Measurements from ENCODE around the gene SOCS3. TPM values are rescaled to one million over a fixed set of nuclear protein-coding genes. Genes with fewer than 3 reads are reported as not detected.

The SOCS3 gene
- total RNA-seq, 1 donor from 2014 or later = 5.4 TPM

- Mint-ChIP-seq H3K27ac (no peak overlapping the region), H3K27me3 (no peaks in the 10 kb centered on the region), H3K9me3 (ENCODE audit: low read depth) (no peaks in the 10 kb centered on the region), H3K4me3 (ENCODE audit: low read depth) (no peak overlapping the region), H3K4me1 (ENCODE audit: low read depth) (peaks cover 9% of the 10 kb centered on the region), H3K36me3 (ENCODE audit: insufficient read depth) (peaks cover 13% of the 10 kb centered on the region)
- no peak for TF ChIP-seq CTCF (IDR thresholded peaks at IDR 0.05; ENCODE audit: unreplicated experiment)
- DNase-seq (ENCODE audit: low spot score, unreplicated experiment) = no peak
Measured at GRCh38 chr17:78406396-78406795, 46.5 kb upstream of the SOCS3 start.

- Mint-ChIP-seq H3K27me3 (no peaks in the 10 kb centered on the region), H3K36me3 (ENCODE audit: insufficient read depth) (peaks cover 25% of the 10 kb centered on the region), H3K4me3 (ENCODE audit: low read depth) (no peak overlapping the region), H3K4me1 (ENCODE audit: low read depth) (peaks cover 3% of the 10 kb centered on the region), H3K9me3 (ENCODE audit: low read depth) (no peaks in the 10 kb centered on the region), H3K27ac (no peak overlapping the region)
- no peak for TF ChIP-seq CTCF (IDR thresholded peaks at IDR 0.05; ENCODE audit: unreplicated experiment)
- no peak for DNase-seq (ENCODE audit: low spot score, unreplicated experiment)
Measured at GRCh38 chr17:78403822-78404221, 43.9 kb upstream of the SOCS3 start.

GRCh38 chr17:78401891-78402290, 42.0 kb upstream of the SOCS3 start:
- Mint-ChIP-seq H3K4me1 (ENCODE audit: low read depth) (no peaks in the 10 kb centered on the region), H3K27ac (no peak overlapping the region), H3K4me3 (ENCODE audit: low read depth) (no peak overlapping the region), H3K27me3 (no peaks in the 10 kb centered on the region), H3K9me3 (ENCODE audit: low read depth) (no peaks in the 10 kb centered on the region), H3K36me3 (ENCODE audit: insufficient read depth) (peaks cover 30% of the 10 kb centered on the region)
- no peak for TF ChIP-seq CTCF (IDR thresholded peaks at IDR 0.05; ENCODE audit: unreplicated experiment)
- DNase-seq (ENCODE audit: low spot score, unreplicated experiment) = no peak

GRCh38 chr17:78401246-78401645, 41.4 kb upstream of the SOCS3 start:
- no peak overlapping the region for H3K4me3 Mint-ChIP-seq (ENCODE audit: low read depth)
- no peak for TF ChIP-seq CTCF (IDR thresholded peaks at IDR 0.05; ENCODE audit: unreplicated experiment)
- H3K9me3 Mint-ChIP-seq (ENCODE audit: low read depth) = no peaks in the 10 kb centered on the region

DNA sequence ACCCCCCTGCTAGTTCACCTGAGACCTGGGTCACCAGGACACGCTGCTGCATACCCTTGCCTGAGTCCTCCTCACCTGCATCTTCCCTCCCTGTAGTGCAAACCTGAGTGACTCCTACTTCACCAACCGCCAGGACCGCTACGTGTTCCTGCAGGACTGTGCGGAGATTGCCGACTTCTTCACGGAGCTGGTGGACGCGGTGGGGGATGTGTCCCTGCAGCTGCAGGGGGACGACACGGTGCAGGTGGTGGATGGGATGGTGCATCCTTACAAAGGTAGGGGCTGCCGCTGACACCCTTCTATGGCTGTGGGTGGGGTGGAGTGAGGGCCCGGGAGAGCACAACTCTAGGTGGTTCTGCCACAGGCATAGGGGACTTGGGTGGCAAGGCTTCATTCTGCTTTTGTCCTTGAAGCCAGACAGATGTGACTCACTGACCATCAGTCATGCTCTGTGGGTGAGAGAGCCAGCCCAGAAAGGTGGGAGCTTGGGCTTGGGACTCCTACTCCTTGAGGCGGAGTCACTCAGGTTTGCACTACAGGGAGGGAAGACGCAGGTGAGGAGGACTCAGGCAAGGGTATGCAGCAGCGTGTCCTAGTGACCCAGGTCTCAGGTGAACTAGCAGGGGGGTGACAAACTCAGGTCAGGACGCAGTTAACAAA, 40.8 kb upstream of the SOCS3 start:
- H3K9me3 Mint-ChIP-seq (ENCODE audit: low read depth) = no peaks in the 10 kb centered on the region
- H3K4me3 Mint-ChIP-seq (ENCODE audit: low read depth) = no peak overlapping the region
- no peak overlapping the region for H3K27ac Mint-ChIP-seq
- no peak for TF ChIP-seq CTCF (IDR thresholded peaks at IDR 0.05; ENCODE audit: unreplicated experiment)
- peaks cover 30% of the 10 kb centered on the region for H3K36me3 Mint-ChIP-seq (ENCODE audit: insufficient read depth)
- H3K4me1 Mint-ChIP-seq (ENCODE audit: low read depth) = no peaks in the 10 kb centered on the region
- DNase-seq (ENCODE audit: low spot score, unreplicated experiment) = no peak
- no peaks in the 10 kb centered on the region for H3K27me3 Mint-ChIP-seq

More at GRCh38 chr17:78401246-78401645, 41.4 kb upstream of the SOCS3 start:
- DNase-seq (ENCODE audit: low spot score, unreplicated experiment) = no peak
- H3K27ac Mint-ChIP-seq = no peak overlapping the region
- peaks cover 30% of the 10 kb centered on the region for H3K36me3 Mint-ChIP-seq (ENCODE audit: insufficient read depth)
- H3K27me3 Mint-ChIP-seq = no peaks in the 10 kb centered on the region
- H3K4me1 Mint-ChIP-seq (ENCODE audit: low read depth) = no peaks in the 10 kb centered on the region
